GM12873 (cell line): ENCODE measurements around the gene LIG4.

ENCODE experiments used
- TF ChIP-seq, protein P1 (sequence below): IDR thresholded peaks from 2 replicates; pipeline ENCODE4 v1.5.1; 2012; ENCODE audit warnings: low read depth, mild to moderate bottlenecking, moderate library complexity, low read length, control low read depth; ENCODE audit not compliant: insufficient read depth; ENCODE audit errors: missing control alignments

Gene LIG4

GRCh38 chr13:108185223-108185622 is 30.1 kb downstream of the LIG4 start:
- TF ChIP-seq, protein P1, sequence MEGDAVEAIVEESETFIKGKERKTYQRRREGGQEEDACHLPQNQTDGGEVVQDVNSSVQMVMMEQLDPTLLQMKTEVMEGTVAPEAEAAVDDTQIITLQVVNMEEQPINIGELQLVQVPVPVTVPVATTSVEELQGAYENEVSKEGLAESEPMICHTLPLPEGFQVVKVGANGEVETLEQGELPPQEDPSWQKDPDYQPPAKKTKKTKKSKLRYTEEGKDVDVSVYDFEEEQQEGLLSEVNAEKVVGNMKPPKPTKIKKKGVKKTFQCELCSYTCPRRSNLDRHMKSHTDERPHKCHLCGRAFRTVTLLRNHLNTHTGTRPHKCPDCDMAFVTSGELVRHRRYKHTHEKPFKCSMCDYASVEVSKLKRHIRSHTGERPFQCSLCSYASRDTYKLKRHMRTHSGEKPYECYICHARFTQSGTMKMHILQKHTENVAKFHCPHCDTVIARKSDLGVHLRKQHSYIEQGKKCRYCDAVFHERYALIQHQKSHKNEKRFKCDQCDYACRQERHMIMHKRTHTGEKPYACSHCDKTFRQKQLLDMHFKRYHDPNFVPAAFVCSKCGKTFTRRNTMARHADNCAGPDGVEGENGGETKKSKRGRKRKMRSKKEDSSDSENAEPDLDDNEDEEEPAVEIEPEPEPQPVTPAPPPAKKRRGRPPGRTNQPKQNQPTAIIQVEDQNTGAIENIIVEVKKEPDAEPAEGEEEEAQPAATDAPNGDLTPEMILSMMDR: no peak

GRCh38 chr13:108182652-108183051 is 32.7 kb downstream of the LIG4 start:
- TF ChIP-seq, protein P1: no peak

DNA sequence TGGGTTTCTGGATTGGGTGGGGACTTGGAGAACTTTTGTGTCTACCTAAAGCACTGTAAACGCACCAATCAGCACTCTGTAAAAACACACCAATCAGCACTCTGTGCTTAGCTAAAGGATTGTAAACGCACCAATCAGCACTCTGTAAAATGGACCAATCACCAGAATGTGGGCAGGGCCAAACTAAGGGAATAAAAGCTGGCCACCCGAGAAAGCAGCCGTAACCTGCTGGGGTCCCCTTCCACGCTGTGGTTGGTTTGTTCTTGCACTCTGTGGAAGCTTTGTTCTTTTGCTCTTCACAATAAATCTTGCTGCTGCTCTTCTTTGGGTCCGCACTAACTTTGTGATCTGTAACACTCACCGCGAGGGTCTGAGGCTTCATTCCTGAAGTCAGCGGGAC is 37.3 kb downstream of the LIG4 start:
- TF ChIP-seq, protein P1: no peak

GRCh38 chr13:108176685-108177274 is 38.6 kb downstream of the LIG4 start:
- TF ChIP-seq, protein P1: peak; percentile 63

DNA sequence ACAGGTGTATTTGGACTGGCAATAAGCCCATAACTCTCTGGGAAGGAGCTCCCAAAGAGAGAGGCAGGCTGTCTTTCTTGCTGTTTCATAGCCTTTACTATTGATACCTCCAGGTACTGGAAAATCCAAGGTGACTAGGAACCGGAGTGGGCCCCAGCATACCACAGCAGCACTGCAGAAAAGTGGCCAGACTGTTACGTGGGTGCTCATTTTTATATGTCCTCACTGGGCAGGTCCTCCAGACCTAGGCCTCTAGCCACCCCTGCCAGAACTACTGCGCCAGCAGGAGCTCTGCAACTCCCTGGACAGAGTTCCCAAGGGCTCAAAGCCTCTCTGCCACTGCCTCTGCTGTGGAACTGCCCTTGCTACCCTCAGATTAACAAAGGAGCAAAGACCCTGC is 46.4 kb downstream of the LIG4 start:
- TF ChIP-seq, protein P1: no peak

DNA sequence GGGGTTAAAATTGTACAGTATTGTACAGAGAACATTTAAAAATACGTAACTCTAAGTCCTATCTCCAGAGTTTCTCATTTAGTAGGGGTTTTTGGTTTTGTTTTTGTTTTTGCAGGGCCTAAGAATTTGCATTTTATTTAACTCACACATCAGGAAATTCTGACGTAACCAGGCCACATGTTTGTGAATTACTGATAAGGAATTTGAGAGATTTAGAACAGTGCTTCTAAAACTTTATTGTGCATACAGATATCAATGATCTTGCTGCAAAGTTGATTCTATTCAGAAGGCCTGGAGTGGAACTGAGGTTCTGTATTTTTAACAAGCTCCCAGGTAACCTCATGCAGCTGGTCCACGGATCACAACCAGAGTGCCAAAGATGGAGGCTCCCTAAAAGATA is 49.3 kb downstream of the LIG4 start:
- TF ChIP-seq, protein P1: no peak

DNA sequence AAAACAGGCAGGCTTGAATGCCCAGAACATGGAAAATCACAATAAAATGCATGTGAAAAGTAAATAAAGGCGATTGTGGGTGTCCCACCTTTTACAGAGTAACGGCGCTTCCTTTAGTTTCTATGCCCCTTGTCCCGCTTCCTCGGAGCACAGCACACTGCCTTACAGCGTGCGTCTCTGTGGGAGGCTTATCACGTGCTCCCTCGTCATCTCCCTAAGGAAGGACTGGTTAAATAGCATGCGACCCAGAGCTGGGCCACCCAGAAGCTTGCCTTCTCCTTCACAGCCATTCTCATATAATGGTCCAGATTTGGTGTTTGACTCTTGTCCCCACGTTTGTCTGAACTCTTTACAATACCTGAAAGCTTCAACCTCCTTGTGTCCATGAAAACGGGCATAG is 56.6 kb downstream of the LIG4 start:
- TF ChIP-seq, protein P1: no peak
